Measurements from ENCODE around the gene KCNIP3. TPM values are rescaled to one million over a fixed set of nuclear protein-coding genes. Genes with fewer than 3 reads are reported as not detected.

Gene KCNIP3
- polyA plus RNA-seq, 3 donors = 15.5 to 23.4 (median 19.1) TPM

DNA sequence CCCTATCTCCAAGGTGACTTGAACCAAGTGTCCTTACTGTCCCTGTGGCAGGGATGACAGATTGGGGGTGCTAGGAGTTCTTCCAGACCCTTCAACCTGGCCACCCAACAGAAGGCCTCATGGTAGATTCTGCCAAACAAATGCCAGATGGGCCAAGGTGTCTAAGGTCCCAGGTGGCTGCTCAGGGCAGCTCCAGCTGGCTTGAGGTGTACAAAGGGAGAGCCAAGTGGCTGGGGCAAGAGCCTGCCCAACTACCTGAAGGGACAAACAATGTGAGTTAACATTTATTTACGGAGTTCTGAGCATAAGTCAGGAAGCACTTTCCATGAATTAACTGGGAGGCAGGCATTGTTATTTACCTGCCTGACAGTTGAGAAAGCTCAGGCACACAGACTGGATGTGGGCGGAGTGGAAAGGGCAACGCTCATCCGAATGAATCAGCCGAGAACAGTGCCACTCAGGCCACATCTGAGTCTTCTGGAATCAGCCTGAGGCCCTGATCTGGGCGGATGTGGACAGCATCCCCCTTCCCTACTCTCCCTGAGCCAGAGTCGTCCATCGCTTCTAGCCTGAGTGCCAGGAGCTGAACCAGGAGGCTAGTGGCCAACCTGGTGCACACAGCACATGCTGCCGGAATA, 4.4 kb upstream of the KCNIP3 start:
- no peak for DNase-seq

GRCh38 chr2:95294579-95295250, 2.4 kb upstream of the KCNIP3 start:
- no peak for DNase-seq

DNA sequence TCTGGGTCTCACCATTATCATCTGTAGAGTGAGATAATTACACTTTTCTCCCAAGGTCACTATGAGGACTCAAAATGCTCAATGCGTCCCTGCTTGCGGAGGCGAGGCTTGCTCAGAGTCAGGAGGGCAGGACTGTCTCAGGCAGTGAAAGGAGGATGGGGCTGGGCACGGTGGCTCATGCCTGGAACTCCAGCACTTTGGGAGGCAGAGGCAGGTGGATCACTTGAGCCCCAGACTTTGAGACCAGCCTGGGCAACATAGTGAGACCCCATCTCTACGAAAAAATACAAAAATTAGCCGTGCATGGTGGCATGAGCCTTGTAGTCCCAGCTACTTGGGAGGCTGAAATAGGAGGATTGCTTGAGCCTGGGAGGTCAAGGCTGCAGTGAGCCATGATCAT, 1.8 kb upstream of the KCNIP3 start:
- DNase-seq = no peak

- no peak for DNase-seq
Observed at GRCh38 chr2:95296011-95296410, 1.1 kb upstream of the KCNIP3 start.

- DNase-seq = no peak
Observed at GRCh38 chr2:95297639-95298395, 670 bp downstream of the KCNIP3 start.

GRCh38 chr2:95298486-95299111, 1.5 kb downstream of the KCNIP3 start:
- no peak for DNase-seq

DNA sequence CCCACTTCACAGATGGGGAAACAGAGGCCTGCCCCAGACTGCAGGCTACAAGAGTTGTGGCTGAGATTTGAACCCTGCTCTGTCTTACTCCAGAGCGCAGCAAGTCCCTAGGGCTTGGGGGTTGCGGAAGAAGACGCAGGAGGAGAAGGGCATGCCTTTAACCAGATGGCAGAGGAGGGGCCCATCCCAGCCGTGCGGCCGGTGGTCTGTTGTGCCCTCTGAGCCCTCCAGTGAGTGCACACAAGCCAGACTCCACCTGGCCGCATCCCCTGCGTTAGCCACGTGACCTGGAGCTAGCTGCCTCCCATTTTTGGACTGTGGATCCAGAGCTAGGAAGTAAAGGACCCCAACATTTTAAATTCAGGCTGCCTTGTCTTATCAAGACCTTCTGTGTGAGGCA, 2.8 kb downstream of the KCNIP3 start:
- DNase-seq = no peak

- no peak for DNase-seq
Observed at GRCh38 chr2:95300450-95300849, 3.3 kb downstream of the KCNIP3 start.

DNA sequence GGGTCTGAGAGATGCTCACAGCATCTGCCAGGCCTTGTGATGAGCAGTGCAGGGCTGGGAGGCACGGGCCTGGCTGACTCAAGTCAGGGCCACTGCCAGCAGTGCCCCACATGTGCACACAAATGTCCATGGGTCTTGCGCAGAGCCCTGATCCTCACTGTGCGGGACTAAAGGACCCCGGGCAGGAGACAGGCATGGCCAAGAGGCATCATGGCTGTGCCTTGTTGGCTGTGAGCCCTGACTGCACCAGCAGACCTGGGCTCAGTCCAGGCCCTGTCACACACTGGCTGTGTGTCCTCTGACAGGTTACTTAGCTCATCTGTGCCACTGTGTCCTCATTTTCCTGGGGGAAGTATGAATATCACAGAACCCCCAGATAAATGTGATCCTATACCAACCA, 4.0 kb downstream of the KCNIP3 start:
- no peak for DNase-seq

GRCh38 chr2:95301876-95302641, 4.9 kb downstream of the KCNIP3 start:
- DNase-seq = no peak

- no peak for DNase-seq
Observed at GRCh38 chr2:95303191-95303919, 6.2 kb downstream of the KCNIP3 start.

GRCh38 chr2:95305380-95306061, 8.4 kb downstream of the KCNIP3 start:
- DNase-seq = no peak

- no peak for DNase-seq
Observed at GRCh38 chr2:95306336-95306895, 9.3 kb downstream of the KCNIP3 start.

DNA sequence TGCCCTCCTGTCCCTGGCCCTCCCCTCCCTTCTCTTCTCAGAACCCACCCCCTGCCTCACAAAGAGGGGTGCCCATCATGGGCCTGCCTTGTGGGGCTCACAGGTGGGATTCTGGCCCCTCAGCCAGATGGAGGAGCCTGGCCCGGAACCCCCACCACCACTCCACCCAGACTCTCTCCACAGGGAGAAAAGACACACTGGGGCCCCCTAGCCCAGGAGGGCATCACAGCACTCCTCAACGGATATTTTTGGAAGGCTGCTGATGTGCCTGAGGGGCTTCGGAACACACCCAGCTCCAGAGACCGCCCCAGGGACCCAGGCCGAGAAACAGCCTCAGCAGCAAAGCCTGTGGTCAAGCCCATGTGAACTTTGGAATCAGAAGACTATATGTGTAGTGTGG, 9.9 kb downstream of the KCNIP3 start:
- no peak for DNase-seq

DNA sequence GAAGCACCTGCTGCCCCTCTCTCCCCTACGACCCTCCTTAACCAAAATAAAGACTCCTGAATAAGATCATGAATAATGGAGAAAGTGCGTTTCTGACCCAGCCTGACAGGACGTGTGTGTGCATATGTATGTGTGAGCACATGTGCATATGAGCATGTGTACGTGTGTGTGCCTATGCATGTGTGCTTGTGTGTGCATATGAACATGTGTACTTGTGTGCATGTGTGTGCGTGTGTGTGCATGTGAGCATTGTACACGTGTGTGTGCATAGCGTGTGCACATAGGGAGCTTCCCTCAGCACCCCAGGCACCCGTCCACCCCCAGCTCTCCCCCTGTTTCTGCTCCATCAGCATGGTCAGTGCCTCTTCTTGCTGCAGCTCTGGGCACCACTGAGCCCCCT, 10.7 kb downstream of the KCNIP3 start:
- no peak for DNase-seq

GRCh38 chr2:95308426-95308990, 11.4 kb downstream of the KCNIP3 start:
- no peak for DNase-seq

- no peak for DNase-seq
Observed at GRCh38 chr2:95309599-95309998, 12.5 kb downstream of the KCNIP3 start.

DNA sequence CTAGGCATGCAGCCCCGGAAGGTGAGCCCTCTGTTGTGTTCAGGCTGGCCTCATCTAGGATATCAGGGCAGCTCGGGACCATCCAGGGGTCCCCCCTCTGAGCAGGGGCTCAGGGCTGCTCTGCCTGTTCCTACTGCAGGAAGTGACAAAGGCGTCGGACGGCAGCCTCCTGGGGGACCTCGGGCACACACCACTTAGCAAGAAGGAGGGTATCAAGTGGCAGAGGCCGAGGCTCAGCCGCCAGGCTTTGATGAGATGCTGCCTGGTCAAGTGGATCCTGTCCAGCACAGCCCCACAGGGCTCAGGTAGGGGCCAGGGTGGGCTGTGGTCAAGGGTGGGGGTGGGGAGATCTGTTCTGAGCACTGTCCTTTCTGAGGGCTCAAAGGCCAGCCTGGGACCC, 13.1 kb downstream of the KCNIP3 start:
- DNase-seq = no peak

DNA sequence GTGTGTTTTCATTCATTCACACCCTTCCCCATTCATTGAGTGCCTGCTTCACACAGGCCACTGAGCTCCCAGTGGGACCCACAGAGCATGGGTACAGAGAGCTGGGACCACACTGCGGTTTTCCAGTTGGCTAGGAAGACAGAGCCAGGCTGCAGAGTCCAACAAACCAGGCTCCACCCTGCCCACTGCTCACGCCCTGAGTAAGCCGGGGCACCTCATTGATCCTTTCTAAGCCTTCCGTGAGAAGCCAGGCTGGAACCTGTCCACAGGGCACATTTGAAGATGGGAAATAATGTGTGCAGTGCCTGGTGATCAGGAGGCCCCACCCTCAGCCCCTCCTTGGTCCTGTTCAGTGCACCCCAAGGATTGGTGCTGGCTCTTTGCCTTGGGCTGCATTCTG, 13.5 kb downstream of the KCNIP3 start:
- DNase-seq = no peak
